Measurements from ENCODE around the gene ANKFN1. TPM values are rescaled to one million over a fixed set of nuclear protein-coding genes. Genes with fewer than 3 reads are reported as not detected.

ANKFN1 gene
- total RNA-seq, 1 donor from 2014 or later = 0.21 TPM

DNA sequence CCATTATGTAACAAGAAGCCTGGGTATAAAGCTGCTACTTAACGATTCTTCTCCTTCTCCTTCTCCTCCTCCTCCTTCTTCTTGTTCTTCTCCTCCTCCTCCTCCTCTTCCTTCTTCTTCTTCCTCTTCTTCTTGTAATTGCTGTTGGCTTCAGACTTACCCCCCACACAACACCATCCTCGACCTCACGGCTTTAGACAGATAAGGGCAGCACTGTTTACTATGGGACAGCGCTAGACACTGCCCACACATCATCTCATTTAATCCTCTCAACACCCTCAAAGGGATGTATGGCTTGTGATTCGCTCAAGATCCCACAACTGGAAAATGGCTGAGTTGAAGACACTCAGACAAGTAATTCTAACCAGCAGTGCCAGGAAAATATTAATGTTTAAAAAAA is 379.7 kb downstream of the ANKFN1 start:
- no peak for DNase-seq (ENCODE audit: low read depth, low spot score)
- H3K36me3 Mint-ChIP-seq (ENCODE audit: low read depth) = no peaks in the 10 kb centered on the region
- no peaks in the 10 kb centered on the region for H3K4me1 Mint-ChIP-seq
- no peaks in the 10 kb centered on the region for H3K9me3 Mint-ChIP-seq
- no peak overlapping the region for H3K4me3 Mint-ChIP-seq
- TF ChIP-seq, protein P1, sequence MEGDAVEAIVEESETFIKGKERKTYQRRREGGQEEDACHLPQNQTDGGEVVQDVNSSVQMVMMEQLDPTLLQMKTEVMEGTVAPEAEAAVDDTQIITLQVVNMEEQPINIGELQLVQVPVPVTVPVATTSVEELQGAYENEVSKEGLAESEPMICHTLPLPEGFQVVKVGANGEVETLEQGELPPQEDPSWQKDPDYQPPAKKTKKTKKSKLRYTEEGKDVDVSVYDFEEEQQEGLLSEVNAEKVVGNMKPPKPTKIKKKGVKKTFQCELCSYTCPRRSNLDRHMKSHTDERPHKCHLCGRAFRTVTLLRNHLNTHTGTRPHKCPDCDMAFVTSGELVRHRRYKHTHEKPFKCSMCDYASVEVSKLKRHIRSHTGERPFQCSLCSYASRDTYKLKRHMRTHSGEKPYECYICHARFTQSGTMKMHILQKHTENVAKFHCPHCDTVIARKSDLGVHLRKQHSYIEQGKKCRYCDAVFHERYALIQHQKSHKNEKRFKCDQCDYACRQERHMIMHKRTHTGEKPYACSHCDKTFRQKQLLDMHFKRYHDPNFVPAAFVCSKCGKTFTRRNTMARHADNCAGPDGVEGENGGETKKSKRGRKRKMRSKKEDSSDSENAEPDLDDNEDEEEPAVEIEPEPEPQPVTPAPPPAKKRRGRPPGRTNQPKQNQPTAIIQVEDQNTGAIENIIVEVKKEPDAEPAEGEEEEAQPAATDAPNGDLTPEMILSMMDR (conservative IDR thresholded peaks at IDR 0.05) = no peak
- no peak overlapping the region for H3K27ac Mint-ChIP-seq (ENCODE audit: unreplicated experiment)
- H3K27me3 Mint-ChIP-seq (ENCODE audit: low read depth) = peaks cover 30% of the 10 kb centered on the region

DNA sequence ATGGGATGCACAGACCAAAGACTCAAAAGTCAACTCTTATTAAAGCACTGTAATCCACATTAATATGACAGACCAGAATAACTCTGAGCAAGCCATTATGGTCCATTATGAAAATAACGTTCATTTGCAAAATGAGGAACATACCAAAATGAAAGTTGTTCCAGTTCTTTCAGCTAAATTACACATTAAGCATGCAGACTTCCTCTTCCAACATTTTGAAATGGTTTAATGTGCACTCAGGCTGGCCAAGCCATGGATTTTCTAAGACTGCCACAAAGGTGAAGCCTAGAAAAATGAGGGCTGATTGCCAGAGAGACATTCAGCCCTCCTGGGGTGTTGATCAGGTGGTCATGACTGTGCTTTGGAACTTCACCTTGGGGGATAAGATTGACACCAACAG is 383.5 kb downstream of the ANKFN1 start:
- H3K9me3 Mint-ChIP-seq = peaks cover 2% of the 10 kb centered on the region
- H3K27ac Mint-ChIP-seq (ENCODE audit: unreplicated experiment) = no peak overlapping the region
- no peaks in the 10 kb centered on the region for H3K36me3 Mint-ChIP-seq (ENCODE audit: low read depth)
- H3K4me3 Mint-ChIP-seq = no peak overlapping the region
- TF ChIP-seq, protein P1 (conservative IDR thresholded peaks at IDR 0.05) = no peak
- no peak for DNase-seq (ENCODE audit: low read depth, low spot score)
- H3K27me3 Mint-ChIP-seq (ENCODE audit: low read depth) = peaks cover 34% of the 10 kb centered on the region
- H3K4me1 Mint-ChIP-seq = no peaks in the 10 kb centered on the region

GRCh38 chr17:56540836-56541235 is 387.6 kb downstream of the ANKFN1 start:
- H3K4me1 Mint-ChIP-seq = peaks cover 8% of the 10 kb centered on the region
- H3K36me3 Mint-ChIP-seq (ENCODE audit: low read depth) = no peaks in the 10 kb centered on the region
- peaks cover 9% of the 10 kb centered on the region for H3K27me3 Mint-ChIP-seq (ENCODE audit: low read depth)
- no peak overlapping the region for H3K4me3 Mint-ChIP-seq
- no peak for DNase-seq (ENCODE audit: low read depth, low spot score)
- peaks cover 2% of the 10 kb centered on the region for H3K9me3 Mint-ChIP-seq
- H3K27ac Mint-ChIP-seq (ENCODE audit: unreplicated experiment) = no peak overlapping the region
- TF ChIP-seq, protein P1 (conservative IDR thresholded peaks at IDR 0.05) = no peak

GRCh38 chr17:56543280-56543679 is 390.0 kb downstream of the ANKFN1 start:
- peaks cover 8% of the 10 kb centered on the region for H3K4me1 Mint-ChIP-seq
- TF ChIP-seq, protein P1 (conservative IDR thresholded peaks at IDR 0.05) = no peak
- no peak for DNase-seq (ENCODE audit: low read depth, low spot score)

GRCh38 chr17:56545106-56545505 is 391.8 kb downstream of the ANKFN1 start:
- TF ChIP-seq, protein P1 (conservative IDR thresholded peaks at IDR 0.05) = no peak
- DNase-seq (ENCODE audit: low read depth, low spot score) = no peak
- Mint-ChIP-seq H3K4me1 (peaks cover 8% of the 10 kb centered on the region), H3K27ac (ENCODE audit: unreplicated experiment) (no peak overlapping the region), H3K4me3 (no peak overlapping the region), H3K9me3 (peaks cover 7% of the 10 kb centered on the region), H3K36me3 (ENCODE audit: low read depth) (no peaks in the 10 kb centered on the region), H3K27me3 (ENCODE audit: low read depth) (no peaks in the 10 kb centered on the region)

More at GRCh38 chr17:56543280-56543679, 390.0 kb downstream of the ANKFN1 start:
- Mint-ChIP-seq H3K4me3 (no peak overlapping the region), H3K27ac (ENCODE audit: unreplicated experiment) (no peak overlapping the region), H3K27me3 (ENCODE audit: low read depth) (peaks cover 4% of the 10 kb centered on the region), H3K36me3 (ENCODE audit: low read depth) (no peaks in the 10 kb centered on the region), H3K9me3 (peaks cover 2% of the 10 kb centered on the region)

DNA sequence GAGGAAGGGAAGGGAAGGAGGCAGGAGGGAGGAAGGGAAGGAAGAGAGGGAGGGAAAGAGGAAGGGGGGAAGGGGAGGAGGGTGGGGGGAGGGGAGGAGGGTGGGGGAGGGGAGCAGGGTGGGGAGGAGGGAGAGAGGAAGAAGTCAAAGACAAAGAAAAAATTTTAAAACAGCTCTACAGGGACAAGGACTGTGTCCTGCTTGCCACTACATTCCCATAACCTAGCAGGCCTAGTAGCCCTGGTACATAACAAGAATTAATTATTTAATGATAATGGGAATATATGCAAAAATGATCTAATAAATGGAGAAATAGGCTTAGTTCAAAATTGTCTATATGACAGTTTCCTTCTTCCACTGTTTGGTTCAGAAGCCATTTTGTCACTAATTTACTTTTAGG is 392.7 kb downstream of the ANKFN1 start:
- TF ChIP-seq, protein P1 (conservative IDR thresholded peaks at IDR 0.05) = no peak
- Mint-ChIP-seq H3K4me3 (no peak overlapping the region), H3K27me3 (ENCODE audit: low read depth) (no peaks in the 10 kb centered on the region), H3K36me3 (ENCODE audit: low read depth) (no peaks in the 10 kb centered on the region), H3K27ac (ENCODE audit: unreplicated experiment) (no peak overlapping the region), H3K9me3 (peaks cover 7% of the 10 kb centered on the region), H3K4me1 (peaks cover 8% of the 10 kb centered on the region)
- no peak for DNase-seq (ENCODE audit: low read depth, low spot score)

Data from neural crest cell (in vitro differentiated cells).